Esophagus squamous epithelium (tissue), 4 donors: Measurements from ENCODE around the gene SERGEF.

ENCODE experiments used
- CTCF ChIP-seq, 6 experiments: fragments of 450-650 bp in 4 of 6; fragments of 200-600 bp in 2 of 6; sonication (generic) in 2 of 6; IDR thresholded peaks; one replicate each; pipeline ENCODE4 v1.5.1; 2016 to 2019; ENCODE audit warnings: antibody characterized with exemption in 6 of 6, mild to moderate bottlenecking in 4 of 6, moderate library complexity in 4 of 6
- POLR2A ChIP-seq, 4 donors: fragments of 450-650 bp; IDR thresholded peaks; one replicate each; pipeline ENCODE4 v1.6.1; 2017; ENCODE audit warnings: antibody characterized with exemption in 4 of 4, mild to moderate bottlenecking in 4 of 4, moderate library complexity in 3 of 4

DNA sequence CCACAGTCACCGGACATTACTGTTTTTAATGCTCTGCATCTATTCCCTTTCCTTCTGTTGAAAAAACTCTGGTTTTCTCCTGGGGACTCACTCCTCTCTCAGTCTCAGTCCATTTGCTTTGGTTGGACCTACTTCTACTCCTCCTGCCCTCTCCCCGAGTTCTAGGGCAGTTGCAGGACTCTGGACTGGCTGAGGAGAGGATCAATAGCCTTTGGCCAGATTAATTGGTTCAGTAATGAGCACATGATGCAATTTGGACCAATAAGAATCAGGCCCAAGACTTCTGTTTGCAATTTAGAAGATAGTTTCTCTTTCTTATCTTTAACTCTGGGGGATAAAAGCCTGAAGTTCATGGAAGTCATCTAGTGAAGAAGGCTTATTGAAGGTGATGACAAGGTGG lies 48.5 kb upstream of the SERGEF start:
- no peak for TF ChIP-seq CTCF (IDR thresholded peaks at IDR 0.05)
- TF ChIP-seq POLR2A (IDR thresholded peaks at IDR 0.05) = no peak
